HG03039 (cell line): ENCODE measurements around the gene DDX41.

Experiments
- ATAC-seq: cut with Tn5 transposase; IDR thresholded peaks from one replicate; pipeline ENCODE4 v1.9.1; 2021; ENCODE audit warnings: mild to moderate bottlenecking, moderate library complexity; ENCODE audit not compliant: unreplicated experiment

Gene DDX41

DNA sequence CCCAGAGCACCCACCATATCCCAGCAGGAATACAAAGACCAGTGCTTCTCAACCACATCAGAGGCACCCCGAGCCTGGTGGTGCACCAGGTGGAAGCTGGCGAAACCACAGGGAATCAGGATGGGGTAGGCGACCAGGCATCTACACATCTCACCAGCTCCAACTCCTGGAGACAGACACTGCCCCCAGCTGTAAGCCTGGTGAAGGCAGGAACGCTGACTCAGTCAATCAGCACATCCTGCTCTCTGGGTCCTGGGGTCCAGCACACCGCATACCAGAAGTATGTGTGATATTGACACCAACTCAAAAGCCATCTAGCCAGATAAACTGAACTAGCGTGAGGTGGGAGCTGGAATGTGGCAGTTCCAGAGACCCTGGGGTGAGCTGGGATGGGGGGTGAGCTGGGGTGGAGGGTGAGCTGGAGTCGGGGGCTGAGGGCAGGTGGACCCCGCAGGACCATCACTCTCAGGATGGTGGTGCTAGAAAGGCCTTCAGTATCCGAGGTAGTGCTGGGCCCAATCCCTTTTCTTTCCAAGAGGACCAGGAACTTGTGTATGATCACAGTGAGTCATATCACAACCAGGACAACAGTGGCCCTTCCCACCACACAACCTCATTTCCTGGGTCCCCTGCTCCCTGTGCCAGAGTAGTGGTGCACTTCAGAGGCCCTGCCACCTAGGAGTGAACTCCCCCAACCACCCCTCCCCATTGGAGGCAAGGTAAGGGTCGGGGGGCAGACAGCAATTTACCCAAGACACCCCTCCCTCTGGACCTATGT, 45.8 kb downstream of the DDX41 start:
- no peak for ATAC-seq

DNA sequence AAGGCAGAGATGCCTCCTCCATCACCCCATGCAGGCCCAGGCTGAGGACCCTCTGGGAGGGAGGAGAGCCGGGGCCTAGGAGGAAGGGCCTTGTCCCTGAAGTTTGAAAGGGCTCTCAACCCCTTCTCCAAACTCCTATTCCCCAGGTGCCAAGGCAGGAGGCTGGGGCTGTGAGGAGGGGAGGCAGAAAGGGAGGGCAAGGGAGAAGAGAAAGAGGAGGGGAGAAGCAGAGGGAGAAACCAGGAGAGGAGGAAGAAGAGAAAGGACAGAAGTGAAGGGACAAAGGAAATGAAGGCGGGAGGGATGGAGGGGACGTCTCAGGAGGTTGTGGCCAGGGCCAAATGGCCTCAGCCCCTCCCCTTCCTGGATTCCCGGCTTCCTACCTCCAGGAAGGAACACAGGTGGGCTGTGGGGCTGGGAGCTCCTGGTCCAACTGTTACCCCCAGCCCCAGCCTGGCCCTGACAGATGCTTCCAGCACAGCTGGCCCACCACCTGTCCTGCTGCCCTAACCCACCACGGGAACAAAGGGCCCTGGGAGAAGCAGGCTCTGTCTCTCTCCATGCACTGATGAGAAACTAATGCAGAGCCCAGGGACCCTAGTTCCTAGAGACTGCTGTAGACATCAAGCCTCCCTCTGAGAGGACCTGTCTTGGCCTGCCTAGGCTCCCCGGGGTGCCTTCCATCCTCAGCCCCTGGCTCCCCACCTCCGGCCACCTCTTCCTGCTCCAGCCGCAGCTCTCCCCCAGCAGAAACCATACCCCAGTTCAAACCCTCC, 46.8 kb downstream of the DDX41 start:
- no peak for ATAC-seq

DNA sequence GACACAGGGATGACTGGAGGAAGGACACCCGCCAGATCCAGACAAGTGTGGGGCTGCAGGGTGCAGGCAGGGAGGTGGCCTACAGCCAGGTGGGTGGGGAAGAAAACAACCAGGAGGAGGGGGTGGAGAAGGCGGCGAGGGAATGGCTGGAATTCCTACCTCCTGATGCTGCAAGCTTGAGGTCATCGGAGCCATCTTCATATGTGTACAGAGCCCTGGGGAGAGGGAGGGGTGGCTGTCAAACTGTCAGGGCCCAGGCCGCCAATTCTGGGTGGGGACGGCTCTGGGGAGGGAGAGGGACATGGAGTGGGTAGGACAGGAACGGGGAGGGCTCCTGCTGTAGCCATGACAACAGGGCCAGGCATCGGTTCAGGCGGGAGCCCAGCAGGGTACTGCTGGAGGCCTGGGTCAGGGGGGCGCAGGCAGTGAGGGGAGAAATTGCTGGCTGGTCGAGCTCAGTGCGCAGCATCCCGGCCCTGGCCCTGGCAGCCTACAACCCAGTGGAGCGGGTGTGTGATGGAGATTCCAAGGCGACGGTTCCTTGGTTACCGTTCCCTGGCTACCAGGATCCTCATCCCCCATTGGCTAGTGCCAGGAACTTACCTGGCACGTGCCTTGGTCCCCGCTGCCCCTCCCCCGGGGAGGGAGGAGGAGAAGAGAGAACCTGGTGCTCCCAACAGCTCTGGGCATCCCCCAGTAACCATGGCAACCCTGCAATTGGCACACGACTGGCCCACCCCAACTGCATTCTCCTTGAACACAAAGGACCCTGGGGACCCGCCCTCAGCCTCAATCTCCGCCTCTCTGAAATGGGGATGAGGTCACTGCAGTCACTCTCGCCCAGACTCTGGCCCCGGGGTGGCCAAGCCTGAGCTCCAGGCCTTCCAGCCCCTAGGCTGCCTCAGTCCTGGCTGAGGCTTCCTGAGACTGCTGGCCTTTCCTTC, 47.8 kb downstream of the DDX41 start:
- ATAC-seq: no peak

GRCh38 chr5:177468329-177468684, 48.5 kb downstream of the DDX41 start:
- ATAC-seq: no peak

- no peak for ATAC-seq
Observed at GRCh38 chr5:177467436-177467835, 49.3 kb downstream of the DDX41 start.

GRCh38 chr5:177466861-177467260, 49.9 kb downstream of the DDX41 start:
- ATAC-seq: no peak

- no peak for ATAC-seq
Observed at GRCh38 chr5:177465044-177465443, 51.7 kb downstream of the DDX41 start.

DNA sequence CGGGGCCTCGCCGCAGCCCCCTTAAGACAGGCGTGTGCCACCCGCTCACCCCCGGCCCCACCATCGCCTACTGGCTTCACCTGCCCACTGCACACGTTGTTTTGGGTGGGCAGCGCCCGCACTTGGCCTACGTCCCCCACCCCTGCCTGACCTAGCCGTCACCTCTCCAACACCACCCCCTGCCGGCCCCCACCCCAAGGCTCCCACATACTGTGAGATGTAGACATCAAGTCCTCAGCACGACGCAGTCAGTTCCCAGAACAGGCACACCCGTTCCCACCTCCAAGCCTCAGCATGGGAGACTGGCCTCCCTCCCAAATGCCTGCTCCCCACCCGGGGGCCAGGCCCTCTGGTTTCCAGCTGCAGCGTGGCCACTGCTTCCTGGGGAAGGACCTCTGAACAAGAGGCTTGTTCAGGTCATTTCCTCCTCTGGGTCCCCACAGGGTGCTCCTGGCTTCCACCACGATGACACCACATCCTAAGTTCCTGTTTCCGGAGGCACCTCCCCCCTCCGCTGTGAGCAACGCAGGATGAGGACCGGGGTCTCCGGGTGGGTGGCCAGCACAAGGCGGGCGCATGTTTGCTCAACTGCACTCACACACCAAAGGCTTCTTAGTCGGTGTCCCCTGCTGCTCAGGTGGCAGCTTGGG, 54.6 kb downstream of the DDX41 start:
- no peak for ATAC-seq
